Left lung (tissue), 10 donors: Measurements from ENCODE around the gene SDHAF2. TPM values are rescaled to one million over a fixed set of nuclear protein-coding genes. Genes with fewer than 3 reads are reported as not detected.

ENCODE experiments used
- ATAC-seq: fragments of 200-7000 bp; cut with Tn5 transposase; one replicate; pipeline ENCODE4 v1.9.1; 2020; ENCODE audit warnings: moderate library complexity
- DNase-seq, 4 donors: peaks; one replicate each; pipeline ENCODE4 v3.0.0-alpha.2; 2013 to 2020
- H3K27ac ChIP-seq, 2 donors: fragments of 200-600 bp; sonication (generic) in 1 of 2; one replicate each; pipeline versions ENCODE4 v1.5.0 to v1.8.0; 2020 to 2021
- H3K27me3 ChIP-seq, 2 donors: fragments of 200-600 bp; sonication (generic) in 1 of 2; one replicate each; pipeline versions ENCODE4 v1.5.0 to v1.8.0; 2020 to 2021
- H3K36me3 ChIP-seq, 2 donors: fragments of 200-600 bp; sonication (generic) in 1 of 2; one replicate each; pipeline versions ENCODE4 v1.5.0 to v1.8.0; 2020 to 2021
- H3K4me1 ChIP-seq, 2 donors: fragments of 200-600 bp; one replicate each; pipeline ENCODE4 v1.8.0; 2021
- H3K4me3 ChIP-seq, 2 donors: fragments of 200-600 bp; sonication (generic) in 1 of 2; one replicate each; pipeline versions ENCODE4 v1.5.0 to v1.8.0; 2020 to 2021; ENCODE audit warnings: mild to moderate bottlenecking in 1 of 2
- H3K9me3 ChIP-seq, 2 donors: fragments of 200-600 bp; sonication (generic) in 1 of 2; one replicate each; pipeline versions ENCODE4 v1.5.0 to v1.8.0; 2020 to 2021
- CTCF ChIP-seq, 2 donors: fragments of 200-600 bp; sonication (generic) in 1 of 2; IDR thresholded peaks; one replicate each; pipeline versions ENCODE4 v1.5.0 to v1.8.0; 2021; ENCODE audit warnings: antibody characterized with exemption in 2 of 2
- intact Hi-C, 2 donors: fragments of 100-400 bp; cut with DNase I; formaldehyde crosslinking; loops; one replicate each; pipeline versions ENCODE4 v1.11.2 to v1.14.2; 2022
- polyA plus RNA-seq, 6 donors: library from polyadenylated mRNA; unstranded; fragments of 120-200 nt; gene quantifications; one replicate each; pipeline ENCODE4 v1.2.1, GENCODE V29; 2013; ENCODE audit not compliant: insufficient read length in 6 of 6
- total RNA-seq, 2 donors: library from RNA; stranded (reverse); fragmentation: NEBNext Ultra II Directional; extraction: Animal tissue kit (Norgen Biotek cat#: 25700); gene quantifications; one replicate each; pipeline ENCODE4 v1.2.1, GENCODE V29; 2021
- donor health status: DM: no; HTN: yes; CAD: no.
- donor health status: DM: no; HTN: no; CAD: no.

SDHAF2 gene
- total and polyA plus RNA-seq, 8 donors, result 32.1 to 48.9 (median 41.3) TPM

GRCh38 chr11:61472868-61473267 is 42.9 kb downstream of the SDHAF2 start:
- Histone ChIP-seq H3K4me1 (peaks cover 12 to 15% of the 10 kb centered on the region in 2 donors), H3K27ac (peak overlapping the region; percentile 33 to 83), H3K27me3 (no peaks in the 10 kb centered on the region), H3K36me3 (peaks cover 0 to 49% of the 10 kb centered on the region in 2 donors), H3K4me3 (no peak overlapping the region), H3K9me3 (no peaks in the 10 kb centered on the region)
- no peak for TF ChIP-seq CTCF (IDR thresholded peaks at IDR 0.05)
- peak; percentile 45 for ATAC-seq
- intact Hi-C loops, result loop anchor here in 1 of 2 donors (10.0 kb wide), 1 partner anchor 152 kb away; no protein-coding TSS in a partner anchor
- no peak for DNase-seq

- H3K27ac ChIP-seq, result peak overlapping the region in 1 of 2 donors; percentile 83
These were observed 43.6 kb downstream of the SDHAF2 start for GRCh38 chr11:61473370-61474012.

GRCh38 chr11:61474013-61474643 is 44.2 kb downstream of the SDHAF2 start:
- peak; percentile 15 for ATAC-seq
- intact Hi-C loops, result loop anchor here in 1 of 2 donors (10.0 kb wide), 1 partner anchor 151 kb away; no protein-coding TSS in a partner anchor

More at GRCh38 chr11:61473370-61474012, 43.6 kb downstream of the SDHAF2 start:
- intact Hi-C loops, result loop anchor here in 1 of 2 donors (10.0 kb wide), 1 partner anchor 151 kb away; no protein-coding TSS in a partner anchor
- Histone ChIP-seq H3K4me1 (peaks cover 13 to 16% of the 10 kb centered on the region in 2 donors), H3K27me3 (no peaks in the 10 kb centered on the region), H3K9me3 (no peaks in the 10 kb centered on the region), H3K4me3 (no peak overlapping the region), H3K36me3 (peaks cover 0 to 43% of the 10 kb centered on the region in 2 donors)
- DNase-seq (no peak), ATAC-seq (peak; percentile 24)
- no peak for TF ChIP-seq CTCF (IDR thresholded peaks at IDR 0.05)

GRCh38 chr11:61475433-61475832 is 45.5 kb downstream of the SDHAF2 start:
- Histone ChIP-seq H3K4me3 (no peak overlapping the region), H3K4me1 (peaks cover 13 to 16% of the 10 kb centered on the region in 2 donors), H3K27ac (no peak overlapping the region), H3K36me3 (peaks cover 0 to 28% of the 10 kb centered on the region in 2 donors), H3K27me3 (no peaks in the 10 kb centered on the region), H3K9me3 (no peaks in the 10 kb centered on the region)
- DNase-seq (no peak), ATAC-seq (no peak)
- no peak for TF ChIP-seq CTCF (IDR thresholded peaks at IDR 0.05)
- intact Hi-C loops, result loop anchor here in 1 of 2 donors (5.0 to 10.0 kb wide), 2 partner anchors 42 to 149 kb away; no protein-coding TSS in a partner anchor

More at GRCh38 chr11:61474013-61474643, 44.2 kb downstream of the SDHAF2 start:
- H3K36me3 ChIP-seq, result peaks cover 0 to 39% of the 10 kb centered on the region in 2 donors
- H3K9me3 ChIP-seq, result no peaks in the 10 kb centered on the region
- H3K27me3 ChIP-seq, result no peaks in the 10 kb centered on the region
- no peak for TF ChIP-seq CTCF (IDR thresholded peaks at IDR 0.05)
- H3K4me1 ChIP-seq, result peaks cover 13 to 16% of the 10 kb centered on the region in 2 donors
- H3K4me3 ChIP-seq, result no peak overlapping the region
- H3K27ac ChIP-seq, result no peak overlapping the region
- no peak for DNase-seq

GRCh38 chr11:61476371-61476770 is 46.4 kb downstream of the SDHAF2 start:
- intact Hi-C loops, result loop anchor here in 1 of 2 donors (5.0 to 10.0 kb wide), 2 partner anchors 41 to 148 kb away; no protein-coding TSS in a partner anchor
- Histone ChIP-seq H3K27me3 (peaks cover 0 to 5% of the 10 kb centered on the region in 2 donors), H3K9me3 (no peaks in the 10 kb centered on the region), H3K4me1 (peaks cover 13 to 16% of the 10 kb centered on the region in 2 donors), H3K36me3 (peaks cover 0 to 18% of the 10 kb centered on the region in 2 donors), H3K27ac (no peak overlapping the region), H3K4me3 (no peak overlapping the region)
- ATAC-seq, result no peak
- TF ChIP-seq CTCF (IDR thresholded peaks at IDR 0.05), result no peak
- no peak for DNase-seq
